NCI-H128 (cell line): ENCODE measurements around the gene BACH2.
A peak's percentile ranks its signal among the peaks of the same experiment; 100 is the strongest.
"Not testable (repeated sequence)": the region's sequence is repeated elsewhere in the genome, so short reads cannot be mapped to it uniquely, and the experiment has no call there.

Experiments used
- DNase-seq: peaks from one replicate; lab custom pipeline; 2025; ENCODE audit not compliant: unreplicated experiment; lab: John Stamatoyannopoulos, UW

BACH2 gene

DNA sequence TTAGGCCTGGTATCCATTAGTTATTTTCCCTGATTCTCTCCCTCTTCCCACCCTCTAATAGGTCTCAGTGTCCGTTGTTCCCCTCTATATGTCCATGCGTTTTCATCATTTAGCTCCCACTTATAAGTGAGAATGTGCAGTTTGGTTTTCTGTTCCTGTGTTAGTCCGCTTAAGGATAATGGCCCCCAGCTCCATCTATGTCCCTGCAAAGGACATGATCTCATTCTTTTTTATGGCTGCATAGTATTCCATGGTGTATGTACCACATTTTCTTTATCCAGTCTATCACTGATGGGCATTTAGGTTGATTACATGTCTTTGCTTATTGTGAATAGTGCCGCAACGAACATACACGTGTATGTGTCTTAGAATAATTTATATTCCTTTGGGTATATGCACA is 14.4 kb downstream of the BACH2 start:
- not testable (repeated sequence) for DNase-seq

DNA sequence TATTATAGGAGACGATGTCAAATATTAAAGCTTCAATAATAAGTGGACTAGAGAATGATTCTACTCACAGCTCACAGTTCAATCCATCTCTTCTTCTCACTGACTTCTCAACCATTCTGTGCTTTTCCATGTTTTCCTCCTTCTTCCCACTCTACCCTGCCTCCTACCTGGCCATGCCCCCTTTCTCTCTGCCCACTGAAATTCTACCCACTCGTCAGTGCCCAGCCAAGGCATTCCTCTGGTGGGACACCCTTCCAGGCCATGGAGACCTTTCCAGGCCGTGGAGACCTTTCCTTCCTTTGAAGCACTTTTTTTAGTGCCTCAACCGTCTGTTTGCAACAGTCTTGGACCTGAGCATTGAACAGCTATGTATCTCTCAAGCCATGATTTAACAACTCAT is 18.5 kb downstream of the BACH2 start:
- DNase-seq, result no peak

DNA sequence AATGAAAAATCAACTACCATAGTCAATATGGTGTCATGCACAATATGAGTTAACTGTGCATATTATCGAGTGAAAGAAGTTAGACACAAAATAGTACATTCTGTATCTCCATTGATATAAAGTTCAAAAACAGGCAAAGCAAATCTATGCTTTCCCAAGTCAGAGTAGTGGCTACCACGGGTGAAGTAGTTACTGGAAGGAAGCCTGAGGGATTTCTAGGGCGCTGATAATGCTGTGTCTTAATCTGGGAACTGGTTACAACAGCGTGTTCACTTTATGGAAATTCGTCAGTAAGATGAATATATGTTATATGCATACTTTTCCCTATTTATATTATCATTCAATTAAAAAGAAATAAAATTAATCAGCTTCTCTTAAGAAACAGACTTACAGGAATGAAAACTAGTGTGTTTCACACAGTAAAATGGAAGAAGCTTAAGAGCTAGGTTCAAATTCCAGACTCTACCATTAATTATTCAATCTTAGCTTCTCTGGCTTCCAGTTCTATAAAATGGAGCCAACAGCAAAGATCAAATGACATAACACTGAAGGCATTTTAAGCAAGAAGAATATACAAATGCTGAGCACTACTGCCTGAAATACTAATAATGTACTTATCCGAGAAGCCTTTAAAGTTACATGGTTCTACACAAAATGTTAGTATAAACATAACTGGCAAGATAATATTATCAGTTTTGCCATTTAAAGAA is 19.2 kb downstream of the BACH2 start:
- no peak for DNase-seq

DNA sequence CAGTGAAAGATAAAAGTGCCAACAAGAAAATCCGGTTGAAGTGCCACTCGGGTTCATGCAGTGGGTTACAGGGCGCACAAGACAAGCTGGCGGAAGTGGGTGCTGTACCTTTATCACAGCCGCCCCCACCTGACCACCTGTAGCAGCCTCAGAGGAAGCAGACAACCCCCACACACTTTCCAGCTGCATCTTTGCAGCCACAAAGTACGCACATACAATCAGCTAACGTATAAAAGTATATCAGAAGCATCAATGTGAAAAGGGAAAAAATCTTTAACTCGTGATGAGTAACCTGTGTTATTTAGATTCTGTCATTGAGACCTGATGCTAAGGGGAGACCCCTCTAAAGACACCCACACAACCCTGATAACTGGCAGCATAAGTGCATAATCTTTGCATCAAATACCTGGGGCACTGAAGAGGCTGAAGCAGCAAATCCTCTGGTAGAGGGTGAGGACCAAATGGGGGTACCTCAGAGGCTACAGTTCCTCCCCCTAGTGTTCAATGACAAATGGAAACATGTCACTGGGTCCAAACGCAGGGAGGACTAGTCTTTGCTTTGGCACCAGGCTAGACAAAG is 22.1 kb downstream of the BACH2 start:
- DNase-seq, result no peak

DNA sequence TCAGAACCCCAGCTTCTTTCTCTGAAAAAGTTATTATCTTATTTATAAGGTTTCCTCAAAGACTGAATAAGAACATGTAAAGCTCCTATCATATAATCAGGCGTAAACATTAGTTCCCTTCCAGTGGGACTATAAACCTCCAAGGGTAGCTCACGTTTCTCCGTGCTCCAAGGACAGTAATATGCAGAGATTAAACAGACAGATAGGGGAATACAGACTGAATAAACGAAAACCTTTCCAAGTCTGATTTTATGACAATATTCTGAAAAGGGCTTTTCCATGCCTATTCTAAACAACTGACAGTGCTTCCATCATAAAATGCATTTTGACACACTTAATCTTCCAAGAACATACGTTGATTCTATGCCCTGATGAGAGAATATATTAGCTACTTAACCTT is 22.8 kb downstream of the BACH2 start:
- DNase-seq, result no peak

DNA sequence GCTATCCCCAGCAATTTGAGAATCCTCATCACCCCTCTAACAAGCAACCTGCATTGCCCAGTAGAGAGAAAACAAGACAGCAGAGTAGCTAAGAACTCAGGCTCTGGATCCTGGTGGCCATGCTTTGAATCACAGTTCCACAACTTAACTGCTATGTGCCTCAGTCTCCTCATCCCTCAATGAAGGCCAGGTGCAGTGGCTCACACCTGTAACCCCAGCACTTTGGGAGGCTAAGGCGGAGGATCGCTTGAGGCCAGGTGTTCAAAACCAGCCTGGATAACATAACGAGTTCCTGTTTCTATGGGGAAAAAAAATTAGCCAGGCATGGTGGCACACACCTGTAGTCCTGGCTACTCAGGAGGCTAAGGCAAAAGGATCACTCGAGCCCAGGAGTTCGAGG is 23.7 kb downstream of the BACH2 start:
- no peak for DNase-seq

DNA sequence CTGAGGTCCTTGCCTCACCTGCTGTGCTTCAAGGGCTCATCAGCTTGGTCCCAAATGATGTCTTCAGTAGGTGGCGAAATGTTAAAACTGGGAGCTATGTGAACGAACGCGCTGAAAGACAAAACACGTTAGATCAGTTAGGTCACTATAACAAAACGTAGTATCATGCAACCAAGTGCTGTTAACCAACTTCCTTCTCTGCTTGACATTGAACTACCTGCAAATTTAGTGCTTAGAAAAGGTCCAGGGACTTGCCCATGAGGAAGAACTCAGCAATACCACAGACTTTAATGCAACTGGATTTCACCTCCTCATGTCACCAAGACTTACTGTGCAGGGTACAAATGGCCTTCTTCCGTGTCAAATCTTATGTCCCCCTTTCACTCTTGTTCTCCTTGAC is 24.8 kb downstream of the BACH2 start:
- DNase-seq, result no peak

DNA sequence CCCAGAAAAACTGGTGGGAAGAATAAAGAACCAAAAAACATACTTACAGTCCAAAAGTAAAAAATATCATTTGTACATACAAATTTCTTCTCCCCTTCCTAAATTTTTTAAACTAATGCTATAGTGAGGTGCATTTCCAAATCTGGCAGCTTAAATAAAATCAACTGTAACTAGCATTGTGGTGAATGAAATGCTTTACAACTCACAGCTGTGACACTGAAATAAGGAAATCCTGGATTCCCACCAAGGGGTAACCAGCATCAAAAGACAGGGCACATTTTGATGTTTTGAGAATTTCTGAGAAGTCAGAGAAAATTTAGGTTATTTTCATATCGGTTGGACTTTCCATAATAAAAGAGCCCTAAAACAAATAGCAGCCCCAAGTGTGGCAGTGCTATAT is 27.3 kb downstream of the BACH2 start:
- DNase-seq, result no peak

DNA sequence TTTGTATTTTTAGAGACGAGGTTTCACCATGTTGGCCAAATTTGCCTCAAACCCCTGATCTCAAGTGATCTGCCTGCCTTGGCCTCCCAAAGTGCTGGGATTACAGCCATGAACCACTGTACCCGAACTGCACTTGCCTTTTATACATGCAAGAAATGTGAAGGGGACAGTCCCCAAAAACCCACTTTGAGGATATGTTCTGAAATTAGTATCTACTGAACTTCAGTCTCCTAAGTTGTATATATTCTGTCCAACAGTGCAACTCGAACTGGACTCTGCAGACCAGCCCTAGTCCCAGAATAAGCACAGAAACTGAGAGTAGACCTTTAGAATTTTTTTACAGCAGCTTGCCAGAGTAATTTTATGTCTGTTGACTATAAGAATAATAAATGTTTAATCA is 28.5 kb downstream of the BACH2 start:
- DNase-seq, result no peak

DNA sequence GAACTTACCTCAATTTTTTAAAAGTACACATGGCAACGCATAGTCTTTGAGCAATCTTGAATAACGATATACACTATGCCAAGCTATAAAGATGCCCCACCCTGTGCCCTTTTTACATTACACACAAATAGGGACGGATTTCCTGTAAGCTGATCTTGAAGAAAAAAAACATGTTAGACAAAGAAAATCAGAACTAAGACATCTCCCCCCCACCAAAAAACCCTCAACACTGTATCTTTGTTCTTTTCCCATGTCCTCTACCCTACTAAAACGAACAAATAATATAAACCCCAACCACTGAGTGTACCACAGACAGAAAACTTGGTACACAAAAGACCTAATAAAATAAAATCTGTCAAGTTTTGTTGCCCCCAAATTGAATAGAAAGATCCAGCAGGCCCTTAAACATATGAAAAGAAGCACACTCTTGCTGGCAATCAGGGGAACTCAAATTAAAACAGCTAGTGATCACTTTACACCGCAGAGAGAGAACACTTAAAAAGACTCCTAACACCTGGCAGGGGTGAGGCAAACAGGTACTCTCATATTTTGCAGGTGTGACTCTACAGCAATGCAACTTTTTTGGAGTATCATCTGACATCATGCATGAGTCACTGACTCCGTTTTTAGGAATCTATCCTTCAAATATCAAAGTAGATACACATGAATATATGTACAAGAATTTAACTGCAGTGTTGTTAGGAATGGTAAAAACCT is 29.6 kb downstream of the BACH2 start:
- peak; percentile 14 for DNase-seq

DNA sequence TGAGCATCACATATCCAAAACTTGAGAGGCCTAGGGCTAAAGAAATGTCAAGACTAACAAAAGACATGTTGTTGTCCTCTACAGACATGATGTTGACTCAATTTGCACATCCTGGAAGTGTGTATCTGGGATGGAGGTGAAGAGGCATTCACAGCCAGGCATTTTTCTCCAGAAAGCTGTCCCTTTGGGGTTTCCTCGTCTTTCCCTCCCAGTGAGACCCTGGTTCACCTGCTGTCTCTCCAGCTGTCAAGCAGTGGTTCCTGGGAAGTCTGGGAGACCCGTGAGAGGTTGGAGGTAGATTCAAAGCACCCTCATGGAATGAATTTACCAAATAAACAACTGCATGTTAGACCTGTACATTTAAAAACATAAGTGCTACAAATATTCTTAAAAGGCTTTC is 32.1 kb downstream of the BACH2 start:
- no peak for DNase-seq

DNA sequence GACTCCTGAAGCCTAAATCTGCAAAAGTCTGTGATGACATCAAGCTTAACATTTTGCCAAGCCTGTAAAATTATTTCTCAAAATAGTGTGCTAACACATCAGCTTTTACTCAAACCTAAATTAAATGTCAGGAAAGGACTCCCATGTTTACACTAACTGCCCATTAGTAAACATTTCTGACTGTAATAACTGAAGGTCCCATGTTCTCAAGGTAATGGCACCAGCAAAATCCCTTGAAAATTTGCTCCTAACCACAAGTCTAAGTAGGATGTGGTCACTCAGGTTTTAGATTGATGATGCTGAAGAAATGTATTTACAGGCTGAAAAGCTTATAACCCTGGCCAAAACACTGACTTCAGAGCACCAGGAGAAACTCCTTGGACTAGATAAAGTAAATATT is 33.0 kb downstream of the BACH2 start:
- no peak for DNase-seq

DNA sequence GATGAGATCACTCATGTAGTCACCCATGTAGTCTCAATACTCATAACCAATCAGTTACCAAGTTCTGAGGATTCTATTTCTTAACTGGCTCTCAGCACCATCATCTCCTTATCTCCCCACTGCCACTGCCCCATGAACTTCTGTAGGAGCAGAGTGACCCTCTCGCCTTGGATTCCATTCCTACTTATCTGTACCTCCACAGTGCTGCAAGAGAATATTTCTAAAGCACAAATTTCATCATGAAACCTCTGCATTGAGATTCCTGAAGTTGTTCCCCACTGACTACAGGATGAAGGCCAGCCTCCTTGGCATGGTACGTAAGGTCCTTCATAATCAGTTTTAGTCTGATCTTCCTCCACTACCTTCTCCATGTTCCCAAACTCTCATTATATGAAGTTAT is 34.8 kb downstream of the BACH2 start:
- DNase-seq, result no peak

DNA sequence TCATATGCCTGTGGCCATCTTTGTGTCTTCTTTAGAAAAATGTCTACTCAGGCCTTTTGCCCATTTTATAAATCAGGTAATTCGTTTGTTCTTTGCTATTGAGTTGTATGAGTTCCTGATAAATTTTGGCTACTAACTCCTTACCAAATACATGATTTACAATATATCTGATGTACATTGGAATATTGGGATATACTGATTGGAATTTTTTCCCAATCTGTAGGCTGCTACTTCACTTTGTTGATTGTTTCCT is 39.2 kb downstream of the BACH2 start:
- no peak for DNase-seq

DNA sequence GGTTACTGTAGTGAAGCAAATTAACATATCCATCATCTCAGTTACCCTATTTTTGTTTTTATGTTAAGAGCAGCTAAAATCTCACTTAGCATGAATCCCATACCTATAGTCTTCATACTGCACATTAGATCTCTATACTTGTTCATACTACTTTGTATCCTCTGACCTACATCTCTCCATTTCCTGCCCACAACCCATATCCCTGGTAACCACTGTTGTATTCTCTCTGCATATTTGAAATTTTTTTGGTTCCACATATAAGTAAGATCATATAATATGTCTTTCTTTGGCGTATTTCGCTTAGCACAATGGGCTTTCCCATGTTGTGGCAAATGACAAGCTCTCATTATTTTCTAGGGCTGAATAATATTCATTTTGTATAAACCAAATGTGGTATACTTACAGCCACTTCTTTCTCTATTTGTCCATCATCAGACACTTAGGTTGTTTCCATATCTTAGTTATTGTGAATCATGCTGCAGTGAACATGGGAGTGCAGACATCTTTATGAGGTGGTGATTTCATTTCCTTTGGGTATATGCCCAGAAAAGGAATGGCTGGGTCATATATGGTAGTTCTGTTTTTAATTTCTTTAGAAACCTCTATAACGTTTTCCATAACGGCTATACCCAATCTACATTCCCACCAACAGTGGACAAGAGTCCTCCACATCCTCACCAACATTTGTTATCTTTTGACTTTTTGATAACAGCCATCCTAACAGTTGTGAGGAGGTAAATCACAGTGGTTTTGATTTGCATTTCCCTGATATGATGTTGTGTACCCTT is 39.8 kb downstream of the BACH2 start:
- no peak for DNase-seq

DNA sequence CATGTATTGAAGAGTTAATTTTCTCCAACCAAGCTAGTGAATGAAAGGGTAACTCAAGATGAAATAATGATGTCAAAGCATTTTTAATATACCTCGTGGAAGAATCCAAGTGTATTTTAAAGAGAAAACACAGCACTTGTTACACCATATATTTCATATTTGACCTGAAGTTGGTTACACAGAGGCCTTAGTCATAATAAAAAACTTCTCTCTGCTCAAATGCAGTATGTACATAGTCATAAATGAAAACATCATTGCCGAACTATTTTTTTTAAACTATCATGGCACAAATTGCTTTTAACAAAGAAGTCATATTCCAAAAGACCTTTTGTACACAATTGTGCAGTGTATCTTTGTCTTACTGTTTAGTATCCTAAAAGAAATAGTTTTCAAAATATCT is 43.0 kb downstream of the BACH2 start:
- DNase-seq, result no peak

DNA sequence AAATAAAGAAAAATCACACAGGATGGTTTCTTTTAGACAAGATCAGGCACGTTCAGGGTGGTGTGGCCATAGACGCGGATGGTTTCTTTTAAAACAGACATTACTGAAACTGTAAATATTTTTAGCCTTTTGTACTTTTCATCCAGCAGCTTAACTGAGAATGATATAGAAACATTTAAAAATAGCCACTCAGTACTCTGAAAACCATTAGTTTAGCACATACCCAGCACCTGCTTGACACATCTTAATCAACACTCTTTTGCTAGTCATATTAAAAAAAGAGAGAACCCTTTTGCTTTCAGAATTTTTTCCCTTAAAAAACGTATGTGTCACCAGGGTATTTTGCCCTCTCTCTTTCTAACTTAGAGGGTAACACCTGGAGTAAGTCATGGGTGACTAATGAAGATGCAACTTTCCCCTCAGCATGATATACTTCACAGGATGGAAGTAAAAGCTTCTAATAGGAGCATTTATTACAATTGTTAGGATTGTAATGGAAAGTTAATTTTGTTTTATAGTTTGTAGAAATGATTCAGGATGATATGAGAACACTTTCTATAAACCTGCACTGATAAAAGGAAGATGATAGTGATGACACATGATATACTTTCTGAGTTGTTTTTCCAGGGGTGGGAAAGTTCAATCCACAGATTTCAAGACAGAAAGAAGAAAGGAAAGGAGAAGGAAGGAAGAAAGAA is 45.2 kb downstream of the BACH2 start:
- no peak for DNase-seq

DNA sequence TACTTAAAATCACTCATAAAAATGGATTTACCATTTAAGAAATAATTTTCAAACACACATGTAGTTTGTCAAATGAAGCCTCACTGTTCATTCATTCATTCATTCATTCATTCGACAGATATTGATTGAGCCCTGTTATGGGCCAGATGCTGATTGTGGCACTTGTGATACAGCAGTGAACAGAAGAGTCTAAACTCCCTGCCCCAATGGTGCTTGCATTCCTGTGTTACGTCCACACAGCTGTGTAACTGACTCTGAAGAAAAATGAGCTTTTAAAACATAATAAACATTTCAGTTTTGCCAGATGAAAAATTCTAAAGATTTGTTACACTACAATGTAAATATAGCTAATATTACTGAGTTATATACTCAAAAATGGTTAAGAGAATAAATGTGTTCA is 46.2 kb downstream of the BACH2 start:
- no peak for DNase-seq

DNA sequence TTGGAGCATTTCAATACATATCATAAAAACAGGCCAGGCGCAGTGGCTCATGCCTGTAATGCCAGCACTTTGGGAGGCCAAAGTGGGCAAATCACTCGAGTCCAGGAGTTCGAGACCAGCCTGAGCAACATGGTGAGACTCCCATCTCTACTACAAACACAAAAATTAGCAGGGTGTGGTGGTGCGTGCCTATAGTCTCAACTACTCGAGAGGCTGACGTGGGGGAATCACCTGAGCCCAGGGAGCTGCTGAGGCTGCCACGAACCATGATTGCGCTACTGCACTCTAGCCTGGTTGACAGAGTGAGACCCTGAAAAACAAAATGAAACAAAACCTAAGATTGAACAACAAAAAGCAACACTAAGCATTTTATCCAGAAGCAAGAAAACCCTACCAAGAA is 47.2 kb downstream of the BACH2 start:
- no peak for DNase-seq

DNA sequence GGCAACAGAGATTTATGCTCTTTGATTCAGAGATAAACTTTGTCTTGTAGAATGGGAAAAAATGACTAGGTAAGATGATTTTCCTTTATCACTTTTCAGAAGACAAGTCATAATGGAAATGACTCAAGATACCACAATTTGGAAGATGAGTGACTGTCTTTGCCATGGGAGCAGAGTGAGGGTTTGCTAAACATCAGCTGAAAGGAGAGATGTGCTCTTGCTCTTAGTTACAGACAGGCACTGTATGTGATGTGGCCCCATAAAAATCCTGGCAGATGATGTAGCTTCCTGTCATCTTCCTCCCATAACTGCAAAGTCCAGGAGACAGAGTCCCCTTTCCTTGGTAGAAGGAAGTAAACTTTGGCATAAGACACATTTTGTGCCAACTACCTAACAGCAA is 47.6 kb downstream of the BACH2 start:
- no peak for DNase-seq

DNA sequence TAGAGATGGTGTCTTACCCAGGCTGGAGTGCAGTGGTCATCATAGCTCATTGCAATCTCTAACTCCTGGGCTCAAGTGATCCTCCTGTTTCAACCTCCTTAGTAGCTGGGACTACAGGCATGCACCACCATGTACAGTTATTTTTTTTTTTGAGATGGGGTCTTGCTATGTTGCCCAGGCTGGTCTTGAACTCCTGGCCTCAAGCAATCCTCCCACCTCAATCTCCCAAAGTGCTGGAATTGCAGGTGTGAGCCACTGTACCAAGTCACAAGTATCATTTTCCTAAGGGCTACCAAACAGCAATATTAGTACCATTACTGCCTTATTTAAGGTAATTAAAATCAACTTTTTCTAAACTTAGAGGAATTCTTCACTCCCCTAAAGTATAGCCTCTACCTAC is 49.4 kb downstream of the BACH2 start:
- DNase-seq, result no peak
